ENCODE results near the gene LBH.

LBH gene

GRCh38 chr2:30230497-30231211 is 680 bp upstream of the LBH start:
- no peak for FAIRE-seq
- TF ChIP-seq CTCF (IDR thresholded peaks at IDR 0.05; ENCODE audit: insufficient read depth, missing control alignments): no peak
- peak; percentile 38 for DNase-seq (ENCODE audit: insufficient read length, low spot score)

- TF ChIP-seq CTCF (IDR thresholded peaks at IDR 0.05; ENCODE audit: insufficient read depth, missing control alignments): no peak
- FAIRE-seq: no peak
- DNase-seq (ENCODE audit: insufficient read length, low spot score): peak; percentile 36
Measured at GRCh38 chr2:30231996-30232800, 864 bp downstream of the LBH start.

- TF ChIP-seq CTCF (IDR thresholded peaks at IDR 0.05; ENCODE audit: insufficient read depth, missing control alignments): no peak
- FAIRE-seq: no peak
Measured at GRCh38 chr2:30232801-30233130, 1.4 kb downstream of the LBH start.

GRCh38 chr2:30233271-30234009 is 2.1 kb downstream of the LBH start:
- FAIRE-seq (no peak), DNase-seq (ENCODE audit: insufficient read length, low spot score) (no peak)

More at GRCh38 chr2:30232801-30233130, 1.4 kb downstream of the LBH start:
- DNase-seq (ENCODE audit: insufficient read length, low spot score): no peak

GRCh38 chr2:30234180-30234971 is 3.0 kb downstream of the LBH start:
- DNase-seq (ENCODE audit: insufficient read length, low spot score) (no peak), FAIRE-seq (no peak)
- TF ChIP-seq CTCF (IDR thresholded peaks at IDR 0.05; ENCODE audit: insufficient read depth, missing control alignments): no peak

More at GRCh38 chr2:30233271-30234009, 2.1 kb downstream of the LBH start:
- no peak for TF ChIP-seq CTCF (IDR thresholded peaks at IDR 0.05; ENCODE audit: insufficient read depth, missing control alignments)

GRCh38 chr2:30235008-30235655 is 3.8 kb downstream of the LBH start:
- FAIRE-seq (no peak), DNase-seq (ENCODE audit: insufficient read length, low spot score) (no peak)
- no peak for TF ChIP-seq CTCF (IDR thresholded peaks at IDR 0.05; ENCODE audit: insufficient read depth, missing control alignments)

Measured in D721Med (cell line).